NCI-H2107 treated with DMSO at 0.1 percent for 48 hours (cell line): ENCODE data around the gene GRID2IP.

Source experiments
- DNase-seq: peaks from one replicate; lab custom pipeline; 2025; ENCODE audit not compliant: unreplicated experiment; lab: John Stamatoyannopoulos, UW

The GRID2IP gene

DNA sequence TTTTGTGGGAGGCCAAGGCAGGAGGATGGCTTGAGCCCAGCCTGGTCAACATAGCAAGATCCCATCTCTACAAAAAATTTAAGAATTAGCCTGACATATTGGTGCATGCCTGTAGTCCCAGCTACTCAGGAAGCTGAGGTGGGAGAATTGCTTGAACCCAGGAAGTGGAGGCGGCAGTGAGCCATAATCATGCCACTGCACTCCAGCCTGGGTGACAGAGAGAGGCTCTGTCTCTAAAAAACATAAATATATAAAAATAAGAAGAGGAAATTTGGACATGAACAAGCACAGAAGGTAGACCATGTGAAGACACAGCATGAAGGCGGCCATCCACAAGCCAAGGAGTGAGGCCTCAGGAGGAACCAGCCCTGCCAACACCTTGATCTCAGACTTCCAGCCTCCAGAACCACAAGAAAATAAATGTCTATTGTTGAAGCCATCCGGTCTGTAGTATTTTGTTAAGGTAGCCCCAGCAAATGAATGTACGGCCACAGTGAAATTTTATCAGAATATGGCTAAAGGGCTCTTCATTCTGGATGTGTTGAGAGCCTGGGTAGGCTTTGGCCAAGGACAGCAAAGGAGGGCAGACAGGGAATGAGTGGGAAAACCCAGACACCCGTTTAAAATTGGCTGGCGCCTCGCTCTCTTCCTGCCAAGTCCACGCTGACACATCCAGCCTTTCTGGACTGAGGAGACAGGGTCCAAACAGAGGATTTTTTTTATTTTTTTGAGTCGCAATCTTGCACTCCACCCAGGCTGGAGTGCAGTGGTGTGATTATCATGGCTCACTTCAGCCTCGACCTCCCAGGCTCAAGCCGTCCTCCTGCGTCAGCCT is 12.9 kb upstream of the GRID2IP start:
- no peak for DNase-seq

DNA sequence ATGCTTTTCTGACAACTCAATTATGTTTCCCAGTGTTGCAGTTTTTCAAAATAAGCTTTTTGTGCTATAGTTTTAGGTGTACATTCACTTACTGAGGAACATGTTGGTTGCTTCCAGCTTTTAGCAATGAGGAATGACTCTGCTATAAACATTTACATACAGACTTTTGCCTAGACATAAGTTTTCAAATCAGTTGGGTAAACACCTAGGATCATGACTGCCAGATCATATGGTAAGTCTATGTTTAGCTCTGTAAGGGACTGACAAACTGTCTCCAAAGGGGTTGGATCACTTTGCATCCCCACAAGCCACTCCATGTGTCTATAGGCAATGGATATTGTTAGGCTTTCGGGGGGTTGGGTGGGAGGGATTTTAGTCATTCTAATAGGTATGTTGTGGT is 10.8 kb upstream of the GRID2IP start:
- no peak for DNase-seq

DNA sequence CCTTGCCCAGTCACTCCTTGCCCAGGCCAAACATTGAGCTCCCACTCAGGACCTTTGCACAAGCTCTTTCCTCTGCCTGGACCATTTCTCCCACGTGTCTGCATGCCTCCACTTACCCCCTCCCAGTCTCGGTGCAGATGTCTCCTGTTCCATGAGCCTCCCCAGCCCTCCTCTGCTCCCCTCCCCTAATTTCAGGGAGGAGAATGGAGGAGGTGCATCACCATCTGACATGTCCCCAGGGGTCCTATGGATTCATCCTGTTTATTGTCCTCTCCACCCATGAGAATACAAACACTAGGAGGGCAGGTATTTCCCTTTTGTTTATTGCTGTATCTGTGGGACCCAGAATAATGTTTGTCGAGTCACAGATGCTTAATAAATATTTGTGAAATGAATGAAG is 8.6 kb upstream of the GRID2IP start:
- DNase-seq = no peak

DNA sequence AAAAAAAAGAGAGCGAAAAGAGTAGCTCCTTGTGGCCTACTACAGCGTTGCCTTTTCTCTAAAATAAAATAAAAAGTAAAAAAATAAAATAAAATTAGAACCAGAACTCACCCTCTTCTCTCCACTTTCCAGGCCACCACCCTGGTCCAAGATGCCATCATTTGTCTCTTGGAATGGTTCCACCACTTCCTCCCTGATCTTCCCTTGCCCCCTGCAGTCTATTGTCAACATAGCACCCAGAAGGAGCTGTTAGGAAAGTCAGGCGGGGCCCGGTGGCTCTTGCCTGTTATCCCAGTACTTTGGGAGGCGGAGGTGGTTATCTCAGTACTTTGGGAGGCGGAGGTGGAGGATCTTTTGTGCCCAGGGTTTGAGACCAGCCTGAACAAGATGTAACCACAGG is 7.6 kb upstream of the GRID2IP start:
- peak; percentile 37 for DNase-seq

DNA sequence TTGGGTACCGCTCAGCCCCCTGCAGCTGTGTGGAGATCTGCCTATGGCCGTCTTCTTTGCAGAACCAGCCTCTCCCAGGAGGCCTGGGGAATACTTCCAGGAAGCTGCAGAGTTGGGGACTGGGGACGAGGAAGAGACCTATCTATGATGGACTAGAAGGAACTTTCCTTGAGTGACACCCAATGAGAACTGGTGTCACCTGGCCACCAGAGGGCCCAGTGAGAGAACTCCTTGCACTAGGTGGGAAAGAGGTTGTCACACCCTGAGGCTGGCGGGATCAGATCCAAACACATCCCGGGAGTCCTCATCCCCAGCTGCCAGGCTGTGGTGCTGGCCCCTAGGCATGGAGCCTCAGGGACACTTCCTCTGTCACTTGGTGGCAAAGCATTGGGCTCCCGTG is 4.9 kb upstream of the GRID2IP start:
- no peak for DNase-seq

DNA sequence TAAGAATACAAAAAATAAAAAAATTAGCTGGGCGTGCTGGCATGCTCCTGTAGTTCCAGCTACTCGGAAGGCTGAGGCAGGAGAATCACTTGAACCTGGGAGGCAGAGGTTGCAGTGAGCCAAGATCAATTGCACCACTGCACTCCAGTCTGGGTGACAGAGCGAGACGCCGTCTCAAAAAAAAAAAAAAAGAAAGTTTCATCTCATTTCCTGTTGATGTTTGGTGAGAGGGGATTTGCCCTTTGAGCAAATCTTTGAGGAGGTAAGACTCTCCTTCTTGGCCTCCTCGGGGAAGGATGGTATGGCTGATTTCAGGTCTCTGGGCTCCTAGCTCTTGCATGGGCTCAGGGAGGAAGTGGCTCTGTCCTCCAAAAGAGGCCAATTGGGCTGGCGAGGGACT is 3.6 kb upstream of the GRID2IP start:
- no peak for DNase-seq

DNA sequence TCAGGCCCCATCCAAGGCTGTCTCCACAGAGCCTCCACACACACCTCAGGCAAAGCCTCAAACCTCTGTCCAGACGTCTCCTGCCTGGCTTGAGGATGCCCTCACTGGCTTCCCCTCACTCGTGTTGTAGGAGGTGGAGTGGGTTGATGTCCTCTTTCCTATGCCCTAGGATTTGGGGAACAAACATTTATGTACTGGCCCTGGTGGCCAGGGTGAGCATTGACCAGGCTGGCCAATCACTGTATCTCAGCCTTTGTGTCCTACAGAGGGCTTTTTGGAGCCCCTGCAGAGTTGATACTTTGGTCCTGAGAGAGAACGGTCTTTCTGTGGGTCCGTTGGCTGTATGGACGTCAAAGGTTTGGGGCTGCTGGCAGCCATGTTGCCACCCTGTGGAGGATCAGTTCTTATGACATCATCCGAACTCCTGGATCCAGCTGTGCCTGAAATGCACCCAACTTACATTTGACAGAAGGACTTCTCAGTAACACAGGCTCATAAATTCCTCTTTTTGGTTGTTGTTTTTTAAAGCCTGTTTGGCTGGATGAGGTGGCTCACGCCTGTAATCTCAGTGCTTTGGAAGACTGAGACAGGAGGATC is 2.3 kb upstream of the GRID2IP start:
- no peak for DNase-seq

DNA sequence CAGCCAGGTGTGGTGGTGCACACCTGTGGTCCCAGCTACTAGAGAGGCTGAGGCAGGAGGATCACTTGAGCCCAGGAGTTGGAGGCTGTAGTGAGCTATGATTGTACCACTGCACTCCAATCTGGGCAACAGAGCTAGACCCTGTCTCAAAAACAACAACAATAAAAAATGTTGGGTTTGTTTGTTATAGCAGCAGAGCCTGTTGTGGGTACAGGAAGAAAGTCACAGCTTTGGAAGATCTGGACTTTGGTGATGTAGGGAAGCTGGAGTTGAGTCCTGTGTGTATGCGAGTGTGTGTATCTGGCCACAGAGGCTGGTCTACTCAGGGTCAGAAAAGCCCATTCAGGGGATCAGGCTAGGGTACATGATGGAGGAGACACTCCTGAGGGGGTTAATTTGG is 3.9 kb downstream of the GRID2IP start:
- DNase-seq = no peak

DNA sequence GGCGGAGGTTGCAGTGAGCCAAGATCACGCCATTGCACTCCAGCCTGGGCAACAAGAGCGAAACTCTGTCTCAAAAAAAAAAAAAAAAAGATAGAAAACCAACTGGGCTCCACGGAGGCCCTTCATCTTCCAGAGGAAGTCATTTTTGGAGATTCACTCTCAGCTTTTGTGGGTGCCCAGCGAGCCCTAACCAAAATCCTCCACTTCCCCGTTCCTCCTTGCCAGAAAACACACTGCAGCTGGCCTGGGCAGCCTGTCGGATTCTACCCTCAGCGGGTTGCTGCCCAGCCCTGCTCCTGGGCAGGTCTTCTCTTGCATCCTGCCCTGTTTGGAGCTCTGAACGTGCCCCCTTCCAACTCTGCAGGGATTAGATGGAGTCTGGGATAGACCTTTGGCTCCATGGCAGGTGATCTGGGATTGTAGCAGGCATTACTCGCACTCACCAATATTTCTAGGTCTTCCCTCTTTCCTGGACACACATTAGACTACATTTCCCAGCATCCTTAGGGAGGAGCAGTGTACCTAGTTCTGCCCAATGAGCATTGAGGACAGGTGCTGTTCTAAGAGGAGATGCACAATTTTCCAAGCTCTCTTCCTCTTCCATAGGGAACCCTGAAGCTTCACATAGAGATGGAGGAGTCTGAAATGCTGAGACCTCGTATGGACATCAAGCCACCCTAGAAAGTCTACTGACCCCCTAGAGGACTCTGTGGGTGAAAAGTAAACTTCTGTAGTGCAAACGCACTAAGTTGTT is 4.6 kb downstream of the GRID2IP start:
- no peak for DNase-seq

DNA sequence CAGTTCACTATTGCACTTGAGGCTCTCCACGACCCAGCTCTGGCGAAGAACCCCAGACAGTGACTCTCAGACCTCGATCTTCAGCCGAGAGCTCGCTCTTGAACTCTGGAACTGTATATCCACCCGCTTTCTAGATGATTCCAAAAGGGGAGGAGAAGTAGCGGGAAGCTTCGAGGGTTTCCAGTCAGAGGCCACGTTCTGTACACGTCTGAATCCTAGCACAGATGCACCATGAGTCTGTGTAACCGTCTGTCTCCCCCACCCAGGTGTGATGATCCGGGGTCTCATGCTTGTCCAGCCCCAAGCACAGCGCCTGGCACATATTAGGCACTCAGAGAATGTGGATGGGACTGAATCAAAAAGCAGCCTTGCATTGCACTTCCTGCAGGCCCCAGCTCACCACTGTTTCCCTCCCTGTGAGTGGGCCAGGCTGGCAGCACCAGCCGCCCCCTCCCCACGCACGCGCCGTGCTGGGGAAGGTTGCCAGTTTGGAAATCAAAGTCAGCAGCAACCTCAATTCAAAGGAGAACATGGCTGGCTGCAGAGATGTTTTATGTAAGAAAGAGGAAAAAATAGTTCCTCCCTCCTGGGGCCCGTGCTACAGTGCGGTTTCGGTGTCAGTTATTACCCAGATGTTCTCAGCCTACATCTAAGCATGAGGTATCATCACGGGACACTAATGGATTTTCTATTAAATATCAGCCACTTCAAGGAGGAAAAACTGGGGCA is 5.7 kb downstream of the GRID2IP start:
- no peak for DNase-seq

DNA sequence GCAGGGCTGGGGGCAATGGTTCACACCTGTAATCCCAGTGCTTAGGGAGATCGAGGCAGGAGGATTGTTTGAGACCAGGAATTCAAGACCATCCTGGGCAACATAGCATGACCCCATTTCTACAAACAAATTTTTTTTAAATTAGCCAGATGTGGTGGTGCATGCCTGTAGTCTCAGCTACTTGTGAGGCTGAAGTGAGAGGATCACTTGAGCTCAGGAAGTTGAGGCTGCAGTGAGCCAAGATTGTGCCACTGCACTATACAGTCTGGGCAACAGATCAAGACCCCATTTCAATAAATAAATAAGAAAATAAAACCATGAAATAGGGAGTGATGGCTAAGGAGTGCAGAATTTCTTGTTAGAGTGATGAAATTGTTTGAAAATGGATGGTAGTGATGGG is 8.9 kb downstream of the GRID2IP start:
- no peak for DNase-seq

DNA sequence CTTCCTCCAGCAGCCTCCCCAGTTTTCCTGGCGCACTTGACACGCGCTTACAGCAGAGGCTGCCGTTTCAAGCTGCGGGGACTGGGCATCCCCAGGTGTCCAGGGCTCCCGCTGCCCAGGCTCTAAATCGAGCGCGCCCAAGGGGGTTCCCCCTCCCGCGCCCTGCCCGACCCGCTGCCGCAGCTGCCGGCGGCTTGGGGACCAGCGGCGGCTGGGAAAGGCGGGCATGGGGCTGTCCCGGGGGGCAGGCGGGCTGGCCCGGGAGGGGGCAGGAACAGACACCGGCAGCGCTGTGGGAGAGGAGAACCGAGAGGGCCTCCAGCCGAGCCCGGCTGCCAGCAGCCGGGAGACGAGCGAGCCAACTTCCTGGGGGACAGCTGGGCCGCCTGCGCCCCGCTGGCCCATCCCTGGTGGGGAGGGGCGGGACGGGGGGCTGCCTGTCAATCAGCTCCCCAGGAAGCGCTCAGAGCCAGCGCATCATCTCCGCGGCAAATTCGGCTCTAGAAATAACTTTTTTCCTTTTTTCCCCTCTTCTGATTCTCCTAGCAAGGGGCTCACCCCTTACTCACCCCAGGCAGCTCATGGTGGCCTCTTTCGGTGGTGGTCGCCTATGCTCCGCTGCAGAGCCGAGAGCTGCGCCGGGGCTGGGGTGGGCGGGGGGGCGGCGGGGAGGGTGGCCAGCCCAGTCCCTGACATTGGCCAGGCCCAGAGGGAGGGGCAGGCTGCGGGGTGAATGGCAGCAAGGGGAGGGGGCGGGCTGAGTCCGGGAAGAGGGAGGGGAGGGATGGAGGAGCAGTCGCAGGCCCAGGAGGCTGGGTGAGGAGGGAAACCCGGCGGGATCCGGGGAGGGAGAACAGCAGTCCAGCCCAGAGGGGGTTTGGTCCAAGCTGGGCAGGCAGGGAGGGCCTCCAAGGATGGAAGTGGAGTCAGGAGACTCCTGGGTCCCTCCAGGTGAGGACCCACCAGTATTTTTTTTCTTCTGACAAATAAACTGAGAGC is 14.7 kb downstream of the GRID2IP start:
- peak; percentile 18 for DNase-seq

DNA sequence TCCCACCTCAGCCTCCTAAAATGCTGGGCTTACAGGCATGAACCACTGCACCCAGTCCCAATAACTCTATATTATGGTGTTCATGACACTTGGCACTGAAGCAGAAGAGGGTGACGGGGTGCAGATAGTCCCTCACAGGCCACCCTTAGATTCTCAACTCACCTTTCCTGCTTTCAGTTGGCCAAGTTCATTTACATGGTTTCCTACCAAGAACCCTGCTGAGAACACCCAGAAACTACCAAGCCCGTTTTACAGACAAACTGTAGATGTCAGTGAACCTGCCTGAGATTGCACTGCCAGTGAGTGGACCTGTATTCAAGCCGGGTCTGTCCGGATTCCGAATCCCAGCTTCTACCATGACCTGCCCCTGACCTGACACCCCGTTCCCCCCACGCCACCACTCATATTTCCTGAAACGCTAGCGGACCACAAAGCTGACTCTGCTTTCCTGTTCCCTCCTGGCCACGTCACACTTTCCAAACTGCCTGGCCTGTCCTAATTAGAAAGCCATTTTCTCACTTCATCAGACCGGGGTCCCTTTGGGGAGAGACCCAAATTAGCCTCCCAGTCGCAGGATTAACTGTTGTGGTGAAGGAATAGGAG is 17.3 kb downstream of the GRID2IP start:
- DNase-seq = no peak

DNA sequence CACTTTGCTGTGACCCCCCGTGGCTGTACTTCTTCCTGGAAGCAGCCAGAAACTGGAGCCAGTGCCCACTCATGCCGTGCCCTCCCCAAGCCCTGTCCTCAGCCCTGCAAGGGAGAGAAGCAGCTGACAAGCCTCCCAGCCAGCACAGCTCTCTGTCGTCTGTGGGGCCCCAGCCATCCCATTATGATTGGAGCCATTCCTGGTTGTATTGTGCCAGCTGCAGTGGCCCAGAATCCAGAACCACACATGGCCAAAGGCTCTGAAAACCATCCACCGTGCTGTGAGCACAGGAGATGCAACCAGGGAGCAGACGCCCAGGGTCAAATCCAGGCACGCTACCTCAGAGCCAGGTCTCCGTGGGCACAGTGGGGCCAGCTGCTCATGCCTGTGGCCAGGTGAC is 18.7 kb downstream of the GRID2IP start:
- DNase-seq = no peak

DNA sequence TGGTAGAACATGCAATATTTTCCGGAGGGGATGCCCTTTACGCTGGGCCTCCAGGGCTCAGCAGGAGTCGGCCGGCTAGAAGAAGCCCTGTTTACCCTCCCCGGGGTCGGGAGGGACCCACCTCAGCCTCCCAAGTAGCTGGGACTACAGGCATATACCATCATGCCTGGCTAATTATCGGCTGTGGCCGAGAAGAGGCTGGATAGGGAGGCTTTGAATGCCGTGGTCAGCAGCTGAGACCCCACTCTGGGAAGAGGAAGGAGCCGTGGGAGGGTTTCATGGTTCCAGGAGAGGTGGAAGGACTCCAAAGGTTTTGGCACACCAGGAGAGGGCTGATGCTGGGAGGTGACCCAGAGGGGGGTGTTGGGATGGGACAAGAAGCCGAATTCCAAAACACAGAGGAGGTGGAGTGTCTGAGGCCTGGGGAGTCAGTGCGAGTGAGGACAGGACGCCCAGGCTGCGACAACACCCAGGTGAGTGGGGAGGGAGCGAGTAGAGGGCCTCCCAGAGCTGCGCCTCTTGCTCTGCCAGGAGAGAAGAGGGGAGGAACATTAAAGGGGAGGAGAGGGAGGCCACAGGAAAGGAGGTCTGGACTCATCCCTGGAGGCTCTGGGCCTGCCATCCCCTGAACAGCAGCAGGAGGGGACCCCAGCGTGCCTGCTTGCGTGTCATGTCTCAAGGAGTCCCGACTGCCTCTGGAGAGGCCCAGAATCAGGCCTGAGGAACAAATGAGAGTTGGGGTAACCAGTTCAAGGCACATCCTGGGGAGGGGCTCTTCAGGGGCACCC is 19.6 kb downstream of the GRID2IP start:
- no peak for DNase-seq

DNA sequence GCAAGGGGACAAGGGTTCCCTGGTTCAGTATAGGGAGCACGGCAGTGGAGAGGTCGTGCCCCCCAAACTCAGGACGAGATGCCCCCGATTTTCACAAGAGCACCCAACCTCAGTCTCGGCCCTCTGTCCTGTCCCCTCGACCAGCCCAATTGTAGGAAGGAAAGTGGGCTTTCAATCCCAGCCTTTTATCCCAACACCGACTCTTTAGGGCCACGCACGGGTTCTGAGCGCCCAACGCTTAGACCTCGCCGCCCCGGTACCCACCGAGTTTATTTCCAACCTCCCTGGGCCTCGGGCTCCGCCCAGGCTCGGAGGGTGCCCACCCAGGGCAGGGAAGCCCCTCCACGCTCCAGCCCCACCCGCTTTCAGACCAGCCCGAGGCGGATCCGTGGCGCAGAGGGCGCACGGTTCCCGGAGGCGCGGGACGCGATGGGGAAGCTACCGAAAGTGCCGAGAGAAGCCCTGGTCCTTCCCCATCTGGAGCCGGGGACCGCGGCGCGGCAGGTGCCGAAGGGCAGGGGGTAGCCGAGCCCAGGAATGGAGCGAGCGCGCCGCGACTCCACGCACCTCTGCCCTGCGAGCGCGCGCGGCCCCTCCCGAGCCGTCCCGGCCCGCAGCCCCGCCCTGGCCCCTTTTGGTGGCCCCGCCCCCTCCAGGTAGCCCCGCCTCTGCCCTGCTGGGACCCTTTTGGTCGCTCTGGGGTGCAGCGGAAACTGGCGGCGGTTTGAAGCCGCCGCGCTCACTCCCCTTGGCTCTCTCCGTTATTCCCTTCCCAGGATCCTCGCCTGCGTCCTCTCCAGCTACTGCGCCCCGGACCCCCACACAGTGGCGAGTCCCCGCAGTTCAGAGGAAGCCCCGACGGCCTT is 20.4 kb downstream of the GRID2IP start:
- no peak for DNase-seq

DNA sequence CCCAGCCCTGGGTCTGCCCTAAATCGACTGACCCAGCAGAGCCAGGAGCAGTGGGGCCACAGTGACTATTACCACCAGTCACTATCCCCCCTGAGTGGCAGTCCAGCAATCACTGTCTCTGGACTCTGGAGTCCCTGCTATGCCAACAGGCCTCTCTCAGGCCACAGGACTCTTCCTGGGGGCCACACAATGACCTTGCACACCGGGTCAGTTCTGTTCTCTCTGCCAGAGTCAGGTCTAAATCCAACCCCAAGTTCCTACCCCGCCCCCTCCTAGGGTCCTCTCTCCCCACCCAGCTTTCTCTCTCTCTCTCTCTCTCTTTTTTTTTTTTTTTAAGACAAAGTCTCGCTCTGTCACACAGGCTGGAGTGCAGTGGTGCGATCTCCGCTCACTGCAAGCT is 21.6 kb downstream of the GRID2IP start:
- no peak for DNase-seq
